GM12878 (cell line): ENCODE results near the gene RAD9A. TPM values are rescaled to one million over a fixed set of nuclear protein-coding genes. Genes with fewer than 3 reads are reported as not detected.

Source experiments
- ATAC-seq: fragments of 200-7000 bp; cut with Tn5 transposase; 3 replicates; pipeline ENCODE4 v1.9.1; 2020; ENCODE audit warnings: mild to moderate bottlenecking, moderate library complexity
- BruUV-seq: library from RNA; stranded (reverse); fragments of 400-500 nt; replicated peaks from 2 replicates; lab custom pipeline; 2021; lab: Mats Ljungman, UMichigan
- CTCF ChIA-PET: fragments of 300-600 bp; sonication (Branson Sonifier 250); formaldehyde crosslinking; extraction: SDS; loops from one replicate; lab custom pipeline; 2021; ENCODE audit warnings: inconsistent platforms; lab: Yijun Ruan, JAX
- POLR2A ChIA-PET: fragments of 350-600 bp; formaldehyde crosslinking; extraction: SDS; loops from one replicate; lab custom pipeline; 2021; ENCODE audit warnings: inconsistent platforms; lab: Charles Lee
- RAD21 ChIA-PET: fragments of 300-600 bp; sonication (Branson Sonifier 250); formaldehyde crosslinking; loops from one replicate; lab custom pipeline; 2023; ENCODE audit warnings: antibody characterized with exemption; ENCODE audit not compliant: unreplicated experiment; lab: Charles Lee
- SMC1A ChIA-PET: fragments of 300-600 bp; sonication (Branson Sonifier 250); formaldehyde crosslinking; loops from one replicate; lab custom pipeline; 2023; ENCODE audit not compliant: unreplicated experiment, uncharacterized antibody; lab: Charles Lee
- DNase-seq: peaks from one replicate; pipeline ENCODE4 v3.0.0-alpha.2; 2011; ENCODE audit warnings: low read depth, low spot score
- FAIRE-seq: peaks from 3 replicates; lab custom pipeline; 2011; peaks lifted over from hg19 to GRCh38; lab: Jason Lieb, UNC
- H2AFZ ChIP-seq: 2 replicates; pipeline ENCODE4 v1.6.0; 2011; ENCODE audit warnings: low read depth, low read length, control low read depth; ENCODE audit not compliant: control insufficient read depth
- H3K27ac ChIP-seq: 2 replicates; pipeline ENCODE4 v1.5.1; 2011; ENCODE audit warnings: control low read depth; ENCODE audit not compliant: control insufficient read depth, insufficient read depth
- H3K27me3 ChIP-seq, 2 experiments: replicated peaks in 1 of 2; 2 replicates each; pipeline versions ENCODE4 v1.6.0 to v1.6.1; 2011; ENCODE audit warnings: low read length in 1 of 2; ENCODE audit not compliant: control insufficient read depth in 2 of 2, insufficient read depth in 2 of 2
- H3K36me3 ChIP-seq, 2 experiments: 2 replicates each; pipeline ENCODE4 v1.5.1; 2011; ENCODE audit warnings: low read length in 1 of 2; ENCODE audit not compliant: control insufficient read depth in 2 of 2, insufficient read depth in 2 of 2
- H3K4me1 ChIP-seq: 2 replicates; pipeline ENCODE4 v1.6.1; 2011; ENCODE audit warnings: mild to moderate bottlenecking, low read length, moderate library complexity, mixed read lengths; ENCODE audit not compliant: control insufficient read depth, insufficient read depth
- H3K4me2 ChIP-seq: 2 replicates; pipeline ENCODE4 v1.6.0; 2011; ENCODE audit warnings: control low read depth; ENCODE audit not compliant: control insufficient read depth, insufficient read depth
- H3K4me3 ChIP-seq: fragments of 200-600 bp; sonication (generic); 2 replicates; pipeline ENCODE4 v1.5.1; 2016
- H3K79me2 ChIP-seq: 2 replicates; pipeline ENCODE4 v1.6.0; 2011; ENCODE audit warnings: low read length; ENCODE audit not compliant: control insufficient read depth, insufficient read depth
- H3K9ac ChIP-seq: 2 replicates; pipeline ENCODE4 v1.8.0; 2011; ENCODE audit warnings: low read length, control low read depth, mixed read lengths; ENCODE audit not compliant: control insufficient read depth, insufficient read depth
- H3K9me3 ChIP-seq: replicated peaks from 3 replicates; pipeline ENCODE4 v1.5.1; 2011; ENCODE audit warnings: mild to moderate bottlenecking, low read length; ENCODE audit not compliant: control insufficient read depth, insufficient read depth
- H4K20me1 ChIP-seq: 2 replicates; pipeline ENCODE4 v1.6.0; 2011; ENCODE audit not compliant: control insufficient read depth, insufficient read depth
- ASH2L ChIP-seq: fragments of 300-600, 200-600 bp; sonication (generic); IDR thresholded peaks from 2 replicates; pipeline ENCODE4 v1.6.1; 2017; ENCODE audit warnings: low read depth, mild to moderate bottlenecking, borderline replicate concordance
- ATF7 ChIP-seq: fragments of 450-650 bp; IDR thresholded peaks from 2 replicates; pipeline ENCODE4 v1.6.1; 2016; ENCODE audit warnings: low read depth, mild to moderate bottlenecking
- BCL11A ChIP-seq: IDR thresholded peaks from 2 replicates; pipeline ENCODE4 v1.6.1; 2011; ENCODE audit warnings: low read depth, low read length
- BMI1 ChIP-seq: fragments of 450-650 bp; IDR thresholded peaks from 2 replicates; pipeline ENCODE4 v1.6.1; 2016; ENCODE audit warnings: mild to moderate bottlenecking, moderate library complexity, borderline replicate concordance
- ESRRA ChIP-seq: IDR thresholded peaks from 2 replicates; pipeline ENCODE4 v1.6.1; 2012; ENCODE audit warnings: mild to moderate bottlenecking, low read length, improper control_type of control experiment
- EZH2 ChIP-seq: IDR thresholded peaks from 2 replicates; pipeline ENCODE4 v1.6.1; 2012; ENCODE audit warnings: low read depth, mild to moderate bottlenecking, control low read depth, inconsistent platforms, low read length, borderline replicate concordance; ENCODE audit not compliant: control insufficient read depth
- POLR2A ChIP-seq: IDR thresholded peaks from 2 replicates; pipeline ENCODE4 v1.6.1; 2011; ENCODE audit warnings: low read depth, mild to moderate bottlenecking, low read length
- SMAD5 ChIP-seq: IDR thresholded peaks from 2 replicates; pipeline ENCODE4 v1.6.1; 2016; ENCODE audit warnings: antibody characterized with exemption, low read depth
- SRF ChIP-seq, 2 experiments: IDR thresholded peaks; 2 replicates each; pipeline ENCODE4 v1.6.1; 2011; ENCODE audit warnings: low read depth in 2 of 2, low read length in 2 of 2, mild to moderate bottlenecking in 1 of 2, moderate library complexity in 1 of 2
- WGBS: methylation state at CpG from one replicate; pipeline ENCODE4 v1.1.6; 2016; ENCODE audit warnings: low lambda C conversion rate; ENCODE audit not compliant: insufficient replicate concordance, insufficient coverage; ENCODE audit errors: missing lambda C conversion rate; 5-methylcytosine and 5-hydroxymethylcytosine counted together
- in situ Hi-C: fragments of 300-500 bp; cut with MboI; formaldehyde crosslinking; loops from 9 replicates; pipeline ENCODE4 v1.14.3; 2018; ENCODE audit warnings: mixed read lengths
- intact Hi-C: fragments of 100-400 bp; cut with micrococcal nuclease; formaldehyde crosslinking; loops from one replicate; pipeline ENCODE4 v1.14.2; 2022; ENCODE audit not compliant: unreplicated experiment
- polyA plus RNA-seq, 11 experiments: library from polyadenylated mRNA; depleted of rRNA in 4 of 11; unstranded in 6 of 11; stranded (reverse) in 5 of 11; fragments of >200 nt; fragmentation: Nextera tagmentation in 4 of 11; fragmentation: Illumina TruSeq in 1 of 11; extraction: Ambion mirVana in 4 of 11; extraction: Trizol in 1 of 11; gene quantifications; 1 replicate in 1 of 11; 2 replicates in 10 of 11; pipeline versions ENCODE4 v1.2.1 to v1.2.3, GENCODE V29; 2011 to 2016; ENCODE audit warnings: inconsistent platforms in 2 of 11, missing spikeins in 2 of 11, low read depth in 1 of 11
- total RNA-seq, 4 experiments: library from RNA; depleted of rRNA in 3 of 4; stranded (reverse); fragments of >200 nt in 3 of 4; fragmentation: Illumina TruSeq in 1 of 4; extraction: Trizol in 1 of 4; gene quantifications; 2 replicates each; pipeline versions ENCODE4 v1.2.1 to v1.2.3, GENCODE V29; 2013 to 2021
- TF ChIP-seq, protein P1 (sequence below): IDR thresholded peaks from 2 replicates; pipeline ENCODE4 v1.6.1; 2011; ENCODE audit warnings: mild to moderate bottlenecking, low read depth, low read length, moderate library complexity; ENCODE audit not compliant: insufficient replicate concordance
- TF ChIP-seq, protein P2 (sequence below): fragments of 450-650 bp; IDR thresholded peaks from 2 replicates; pipeline ENCODE4 v1.6.1; 2017; ENCODE audit warnings: low read depth, mild to moderate bottlenecking, moderate library complexity

The RAD9A gene
- total and polyA plus RNA-seq, 10 of the 15 experiments (the other 5 are each of a cell fraction or from before 2014, with no cell fraction given): 1.1 to 36.2 (median 19.8) TPM

DNA sequence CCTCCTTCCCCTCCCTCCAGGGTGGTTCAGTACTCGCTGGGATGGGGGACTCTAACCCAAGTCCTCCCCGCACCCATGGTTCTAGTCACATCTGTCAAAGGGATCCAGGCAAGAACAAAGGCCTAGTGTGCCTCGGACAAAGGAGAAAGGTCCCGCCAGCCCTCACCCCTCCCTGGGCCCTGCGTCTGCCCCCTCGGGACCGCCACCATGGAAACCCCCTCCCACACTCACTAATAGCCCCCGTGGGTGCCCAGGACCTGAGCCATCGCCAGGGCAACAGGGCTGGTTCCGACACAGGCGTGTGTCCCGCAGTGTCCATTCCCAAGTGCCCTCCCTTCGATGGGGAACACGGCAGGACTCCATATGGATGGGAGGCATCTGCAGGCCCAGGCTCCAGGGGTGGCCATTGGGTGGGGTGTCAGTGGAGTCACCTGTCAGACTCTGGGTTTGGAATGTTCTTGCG, 18.6 kb downstream of the RAD9A start:
- DNase-seq (no peak), FAIRE-seq (no peak), ATAC-seq (no peak)
- H3K79me2 ChIP-seq: peaks cover 6% of the 10 kb centered on the region
- no peak for TF ChIP-seq ESRRA
- no peak for TF ChIP-seq ATF7
- no peak for TF ChIP-seq ASH2L
- TF ChIP-seq, protein P1, sequence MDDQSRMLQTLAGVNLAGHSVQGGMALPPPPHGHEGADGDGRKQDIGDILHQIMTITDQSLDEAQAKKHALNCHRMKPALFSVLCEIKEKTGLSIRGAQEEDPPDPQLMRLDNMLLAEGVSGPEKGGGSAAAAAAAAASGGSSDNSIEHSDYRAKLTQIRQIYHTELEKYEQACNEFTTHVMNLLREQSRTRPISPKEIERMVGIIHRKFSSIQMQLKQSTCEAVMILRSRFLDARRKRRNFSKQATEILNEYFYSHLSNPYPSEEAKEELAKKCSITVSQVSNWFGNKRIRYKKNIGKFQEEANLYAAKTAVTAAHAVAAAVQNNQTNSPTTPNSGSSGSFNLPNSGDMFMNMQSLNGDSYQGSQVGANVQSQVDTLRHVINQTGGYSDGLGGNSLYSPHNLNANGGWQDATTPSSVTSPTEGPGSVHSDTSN: no peak
- TF ChIP-seq SRF (IDR thresholded peaks at IDR 0.05; ENCODE audit: low read depth in 2 of 2, low read length in 2 of 2): no peak
- TF ChIP-seq, protein P2, sequence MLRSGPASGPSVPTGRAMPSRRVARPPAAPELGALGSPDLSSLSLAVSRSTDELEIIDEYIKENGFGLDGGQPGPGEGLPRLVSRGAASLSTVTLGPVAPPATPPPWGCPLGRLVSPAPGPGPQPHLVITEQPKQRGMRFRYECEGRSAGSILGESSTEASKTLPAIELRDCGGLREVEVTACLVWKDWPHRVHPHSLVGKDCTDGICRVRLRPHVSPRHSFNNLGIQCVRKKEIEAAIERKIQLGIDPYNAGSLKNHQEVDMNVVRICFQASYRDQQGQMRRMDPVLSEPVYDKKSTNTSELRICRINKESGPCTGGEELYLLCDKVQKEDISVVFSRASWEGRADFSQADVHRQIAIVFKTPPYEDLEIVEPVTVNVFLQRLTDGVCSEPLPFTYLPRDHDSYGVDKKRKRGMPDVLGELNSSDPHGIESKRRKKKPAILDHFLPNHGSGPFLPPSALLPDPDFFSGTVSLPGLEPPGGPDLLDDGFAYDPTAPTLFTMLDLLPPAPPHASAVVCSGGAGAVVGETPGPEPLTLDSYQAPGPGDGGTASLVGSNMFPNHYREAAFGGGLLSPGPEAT: no peak
- TF ChIP-seq SMAD5: 0 out of 2 replicates have a peak, but pooled peaks have one; percentile 29
- TF ChIP-seq EZH2: no peak
- TF ChIP-seq POLR2A: peak; percentile 69
- no peak for TF ChIP-seq BMI1
- no peak for TF ChIP-seq BCL11A
- H3K36me3 ChIP-seq: no peaks in the 10 kb centered on the region
- peaks cover 0 to 2% of the 10 kb centered on the region in 2 experiments; a peak in 1 of 4 replicates for H3K27me3 ChIP-seq
- peaks cover 53% of the 10 kb centered on the region for H3K4me1 ChIP-seq
- no peaks in the 10 kb centered on the region for H4K20me1 ChIP-seq
- WGBS: 59% methylated on average over 15 of the region's 15 CpGs
- no TSS peak for BruUV-seq
- no peak overlapping the region for H3K9ac ChIP-seq
- H3K9me3 ChIP-seq: no peaks in the 10 kb centered on the region
- intact Hi-C loops: no loop called here
- in situ Hi-C loops: no loop called here
- ChIA-PET SMC1A (no interaction called here), RAD21 (no interaction called here), CTCF (no interaction called here), POLR2A (interaction anchor here (2.8 kb wide), 1 partner anchor 9 kb away, joined by 16 read pairs; the partner anchor contains the start of gene PPP1CA)
- H3K27ac ChIP-seq: peak overlapping the region; percentile 84; the same call in 1 of the 2 replicates
- H3K4me3 ChIP-seq: no peak overlapping the region
- H2AFZ ChIP-seq: no peak overlapping the region
- no peak overlapping the region; the same call in 1 of the 2 replicates for H3K4me2 ChIP-seq
